Mammary epithelial cell (primary cell): ENCODE results near the gene EDC3.

Experiments
- CTCF ChIP-seq, 2 donors: IDR thresholded peaks in 1 of 2; conservative IDR thresholded peaks in 1 of 2; 2 replicates each; pipeline ENCODE4 v1.5.1; 2011 to 2012; ENCODE audit warnings: inconsistent platforms in 2 of 2, low read length in 2 of 2, mild to moderate bottlenecking in 2 of 2, control low read depth in 1 of 2, low read depth in 1 of 2; ENCODE audit not compliant: insufficient read depth in 1 of 2; ENCODE audit errors: extremely low read depth in 1 of 2
- EZH2 ChIP-seq: IDR thresholded peaks from 2 replicates; pipeline ENCODE4 v1.6.1; 2012; ENCODE audit warnings: low read length, inconsistent platforms, borderline replicate concordance

GRCh38 chr15:74585191-74585590, 110.6 kb downstream of the EDC3 start:
- TF ChIP-seq CTCF (conservative IDR thresholded peaks at IDR 0.05 in 1 of 2, IDR thresholded peaks at IDR 0.05 in 1 of 2; ENCODE audit: extremely low read depth in 1 of 2, insufficient read depth in 1 of 2, low read depth in 1 of 2, low read length in 2 of 2) (no peak), EZH2 (no peak)
